ENCODE data around the gene DUSP11.
"Not testable (repeated sequence)": the region's sequence is repeated elsewhere in the genome, so short reads cannot be mapped to it uniquely, and the experiment has no call there.

DUSP11 gene

DNA sequence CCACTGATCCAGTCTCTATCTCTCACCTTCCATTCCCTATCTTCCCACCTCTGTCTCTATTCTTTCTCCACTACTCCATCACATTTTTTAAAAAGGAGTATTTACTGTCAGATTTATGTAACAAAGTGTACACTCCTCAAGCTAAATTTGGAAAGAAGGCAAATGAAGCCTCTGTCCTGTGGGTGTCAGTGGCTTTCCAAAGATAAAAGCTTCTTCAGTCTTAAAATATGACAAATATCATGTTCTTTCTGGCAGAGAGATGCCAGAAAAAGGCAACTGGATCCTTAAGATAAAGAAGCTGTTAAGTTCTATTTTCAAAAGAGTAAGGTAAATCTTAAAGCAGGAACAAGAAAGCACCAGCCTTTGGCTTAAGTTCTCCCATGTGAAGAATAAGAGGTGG lies 7.1 kb downstream of the DUSP11 start:
- peaks cover 17% of the 10 kb centered on the region for H3K79me2 ChIP-seq (ENCODE audit: control insufficient read depth, insufficient read depth, low read length, unreplicated experiment)
- H3K36me3 ChIP-seq (ENCODE audit: insufficient read depth, low read length): peaks cover 54% of the 10 kb centered on the region

GRCh38 chr2:73770725-73771124 lies 9.2 kb downstream of the DUSP11 start:
- no peaks in the 10 kb centered on the region for H3K4me1 ChIP-seq (ENCODE audit: control insufficient read depth, insufficient read depth, low read length, unreplicated experiment)
- peaks cover 58% of the 10 kb centered on the region for H3K36me3 ChIP-seq (ENCODE audit: insufficient read depth, low read length)
- H2AFZ ChIP-seq (ENCODE audit: low read length, unreplicated experiment): no peak overlapping the region
- no peak overlapping the region for H3K27ac ChIP-seq (ENCODE audit: low read depth, low read length)
- H3K27me3 ChIP-seq (ENCODE audit: insufficient read depth, low read length): no peaks in the 10 kb centered on the region
- H3K79me2 ChIP-seq (ENCODE audit: control insufficient read depth, insufficient read depth, low read length, unreplicated experiment): peaks cover 5% of the 10 kb centered on the region
- H3K4me3 ChIP-seq (ENCODE audit: low read depth, low read length): no peak overlapping the region

More for the DNA sequence above, 7.1 kb downstream of the DUSP11 start:
- Histone ChIP-seq H3K27me3 (ENCODE audit: insufficient read depth, low read length) (no peaks in the 10 kb centered on the region), H3K4me1 (ENCODE audit: control insufficient read depth, insufficient read depth, low read length, unreplicated experiment) (peaks cover 6% of the 10 kb centered on the region), H3K4me3 (ENCODE audit: low read depth, low read length) (no peak overlapping the region), H2AFZ (ENCODE audit: low read length, unreplicated experiment) (no peak overlapping the region), H3K27ac (ENCODE audit: low read depth, low read length) (no peak overlapping the region)

- Histone ChIP-seq H3K4me1 (ENCODE audit: control insufficient read depth, insufficient read depth, low read length, unreplicated experiment) (peaks cover 8% of the 10 kb centered on the region), H3K4me3 (ENCODE audit: low read depth, low read length) (no peak overlapping the region), H3K36me3 (ENCODE audit: insufficient read depth, low read length) (peaks cover 49% of the 10 kb centered on the region), H3K27me3 (ENCODE audit: insufficient read depth, low read length) (no peaks in the 10 kb centered on the region), H3K79me2 (ENCODE audit: control insufficient read depth, insufficient read depth, low read length, unreplicated experiment) (no peaks in the 10 kb centered on the region), H2AFZ (ENCODE audit: low read length, unreplicated experiment) (no peak overlapping the region), H3K27ac (ENCODE audit: low read depth, low read length) (no peak overlapping the region)
These were observed 12.9 kb downstream of the DUSP11 start for GRCh38 chr2:73766994-73767393.

GRCh38 chr2:73766349-73766748 lies 13.6 kb downstream of the DUSP11 start:
- no peak overlapping the region for H2AFZ ChIP-seq (ENCODE audit: low read length, unreplicated experiment)
- no peak overlapping the region for H3K27ac ChIP-seq (ENCODE audit: low read depth, low read length)
- no peak overlapping the region for H3K4me3 ChIP-seq (ENCODE audit: low read depth, low read length)
- H3K36me3 ChIP-seq (ENCODE audit: insufficient read depth, low read length): peaks cover 48% of the 10 kb centered on the region
- peaks cover 8% of the 10 kb centered on the region for H3K4me1 ChIP-seq (ENCODE audit: control insufficient read depth, insufficient read depth, low read length, unreplicated experiment)
- no peaks in the 10 kb centered on the region for H3K79me2 ChIP-seq (ENCODE audit: control insufficient read depth, insufficient read depth, low read length, unreplicated experiment)
- H3K27me3 ChIP-seq (ENCODE audit: insufficient read depth, low read length): no peaks in the 10 kb centered on the region

GRCh38 chr2:73764945-73765344 lies 15.0 kb downstream of the DUSP11 start:
- Histone ChIP-seq H3K4me1 (ENCODE audit: control insufficient read depth, insufficient read depth, low read length, unreplicated experiment) (peaks cover 8% of the 10 kb centered on the region), H3K4me3 (ENCODE audit: low read depth, low read length) (no peak overlapping the region), H3K27ac (ENCODE audit: low read depth, low read length) (no peak overlapping the region), H2AFZ (ENCODE audit: low read length, unreplicated experiment) (no peak overlapping the region), H3K79me2 (ENCODE audit: control insufficient read depth, insufficient read depth, low read length, unreplicated experiment) (no peaks in the 10 kb centered on the region), H3K27me3 (ENCODE audit: insufficient read depth, low read length) (no peaks in the 10 kb centered on the region), H3K36me3 (ENCODE audit: insufficient read depth, low read length) (peaks cover 54% of the 10 kb centered on the region)

DNA sequence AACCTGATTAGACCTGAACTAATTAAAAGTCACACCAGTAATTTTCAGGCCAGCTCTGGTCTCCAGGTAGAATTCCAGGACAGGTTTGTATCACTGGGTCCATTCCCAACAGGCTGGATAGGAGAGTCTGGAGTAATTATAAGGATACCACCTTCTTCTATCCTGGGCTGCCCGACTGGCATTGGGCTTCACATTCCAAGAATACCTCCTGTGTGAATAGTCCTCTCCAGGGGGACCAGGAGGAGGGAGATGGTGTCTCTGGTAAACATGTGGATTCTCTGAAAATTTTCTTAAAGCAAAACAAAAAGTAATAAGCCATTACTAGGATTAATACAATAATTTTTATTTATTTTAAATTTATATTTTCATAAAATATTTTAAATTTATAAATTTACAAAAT lies 17.3 kb downstream of the DUSP11 start:
- H3K27ac ChIP-seq (ENCODE audit: low read depth, low read length): no peak overlapping the region
- H2AFZ ChIP-seq (ENCODE audit: low read length, unreplicated experiment): no peak overlapping the region
- H3K4me3 ChIP-seq (ENCODE audit: low read depth, low read length): no peak overlapping the region
- H3K36me3 ChIP-seq (ENCODE audit: insufficient read depth, low read length): peaks cover 40% of the 10 kb centered on the region
- H3K79me2 ChIP-seq (ENCODE audit: control insufficient read depth, insufficient read depth, low read length, unreplicated experiment): no peaks in the 10 kb centered on the region
- no peaks in the 10 kb centered on the region for H3K27me3 ChIP-seq (ENCODE audit: insufficient read depth, low read length)
- H3K4me1 ChIP-seq (ENCODE audit: control insufficient read depth, insufficient read depth, low read length, unreplicated experiment): peaks cover 15% of the 10 kb centered on the region

DNA sequence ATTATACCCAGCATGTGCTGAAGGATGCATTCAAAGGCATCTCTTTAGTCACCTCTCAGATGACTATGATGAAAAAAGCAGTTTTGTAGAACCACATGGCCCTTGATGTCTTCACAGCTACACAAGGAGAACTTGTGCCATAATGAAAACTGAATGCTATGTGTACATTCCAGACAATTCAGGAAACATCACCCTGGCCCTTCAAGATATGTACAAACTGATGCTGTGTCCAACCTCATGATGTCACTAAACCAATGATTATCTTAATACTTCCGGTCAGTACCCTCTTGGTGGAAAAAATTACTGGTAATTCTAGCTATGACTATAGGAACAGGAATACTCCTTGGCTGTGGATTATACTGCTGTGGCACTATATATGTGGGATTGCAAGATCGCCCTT lies 20.0 kb downstream of the DUSP11 start:
- H3K79me2 ChIP-seq (ENCODE audit: control insufficient read depth, insufficient read depth, low read length, unreplicated experiment): no peaks in the 10 kb centered on the region
- no peak overlapping the region for H3K4me3 ChIP-seq (ENCODE audit: low read depth, low read length)
- H3K4me1 ChIP-seq (ENCODE audit: control insufficient read depth, insufficient read depth, low read length, unreplicated experiment): peaks cover 15% of the 10 kb centered on the region
- peaks cover 27% of the 10 kb centered on the region; the same call in 1 of the 2 replicates for H3K36me3 ChIP-seq (ENCODE audit: insufficient read depth, low read length)
- H2AFZ ChIP-seq (ENCODE audit: low read length, unreplicated experiment): no peak overlapping the region
- no peaks in the 10 kb centered on the region for H3K27me3 ChIP-seq (ENCODE audit: insufficient read depth, low read length)
- no peak overlapping the region for H3K27ac ChIP-seq (ENCODE audit: low read depth, low read length)

DNA sequence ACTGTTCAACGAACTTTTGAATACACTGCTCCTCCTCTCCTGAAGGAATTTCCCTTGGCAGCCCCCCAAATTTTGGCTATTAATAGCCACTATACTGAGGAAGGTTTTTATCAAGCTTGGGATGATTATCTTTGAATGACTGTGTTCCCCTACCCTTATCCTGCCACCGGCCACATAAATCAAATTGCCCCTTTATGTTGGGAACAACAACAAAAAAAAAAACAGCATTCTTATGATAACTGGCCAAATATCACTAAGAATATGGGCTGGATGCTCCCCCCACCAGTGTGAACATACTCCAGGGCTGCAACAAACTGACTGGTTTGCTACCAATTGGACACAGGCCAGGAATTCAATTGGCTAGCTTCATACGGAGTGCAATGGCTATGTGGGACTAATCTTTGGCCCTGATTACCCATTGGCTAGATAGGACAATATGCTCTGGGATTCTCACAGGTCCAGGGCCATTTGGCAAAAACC lies 20.6 kb downstream of the DUSP11 start:
- H3K36me3 ChIP-seq (ENCODE audit: insufficient read depth, low read length): peaks cover 26% of the 10 kb centered on the region; the same call in 1 of the 2 replicates
- no peak overlapping the region for H2AFZ ChIP-seq (ENCODE audit: low read length, unreplicated experiment)
- no peak overlapping the region for H3K4me3 ChIP-seq (ENCODE audit: low read depth, low read length)
- no peak overlapping the region for H3K27ac ChIP-seq (ENCODE audit: low read depth, low read length)
- no peaks in the 10 kb centered on the region for H3K27me3 ChIP-seq (ENCODE audit: insufficient read depth, low read length)
- peaks cover 15% of the 10 kb centered on the region for H3K4me1 ChIP-seq (ENCODE audit: control insufficient read depth, insufficient read depth, low read length, unreplicated experiment)
- no peaks in the 10 kb centered on the region for H3K79me2 ChIP-seq (ENCODE audit: control insufficient read depth, insufficient read depth, low read length, unreplicated experiment)

GRCh38 chr2:73754332-73754731 lies 25.6 kb downstream of the DUSP11 start:
- not testable (repeated sequence) for H3K4me3 ChIP-seq (ENCODE audit: low read depth, low read length); H3K36me3 ChIP-seq (ENCODE audit: insufficient read depth, low read length); H2AFZ ChIP-seq (ENCODE audit: low read length, unreplicated experiment); H3K27ac ChIP-seq (ENCODE audit: low read depth, low read length); H3K4me1 ChIP-seq (ENCODE audit: control insufficient read depth, insufficient read depth, low read length, unreplicated experiment); H3K27me3 ChIP-seq (ENCODE audit: insufficient read depth, low read length); H3K79me2 ChIP-seq (ENCODE audit: control insufficient read depth, insufficient read depth, low read length, unreplicated experiment)

GRCh38 chr2:73749314-73749713 lies 30.6 kb downstream of the DUSP11 start:
- no peaks in the 10 kb centered on the region for H3K27me3 ChIP-seq (ENCODE audit: insufficient read depth, low read length)
- H3K36me3 ChIP-seq (ENCODE audit: insufficient read depth, low read length): peaks cover 19% of the 10 kb centered on the region
- H3K79me2 ChIP-seq (ENCODE audit: control insufficient read depth, insufficient read depth, low read length, unreplicated experiment): no peaks in the 10 kb centered on the region
- H3K27ac ChIP-seq (ENCODE audit: low read depth, low read length): no peak overlapping the region
- no peaks in the 10 kb centered on the region for H3K4me1 ChIP-seq (ENCODE audit: control insufficient read depth, insufficient read depth, low read length, unreplicated experiment)
- H2AFZ ChIP-seq (ENCODE audit: low read length, unreplicated experiment): no peak overlapping the region
- no peak overlapping the region for H3K4me3 ChIP-seq (ENCODE audit: low read depth, low read length)

DNA sequence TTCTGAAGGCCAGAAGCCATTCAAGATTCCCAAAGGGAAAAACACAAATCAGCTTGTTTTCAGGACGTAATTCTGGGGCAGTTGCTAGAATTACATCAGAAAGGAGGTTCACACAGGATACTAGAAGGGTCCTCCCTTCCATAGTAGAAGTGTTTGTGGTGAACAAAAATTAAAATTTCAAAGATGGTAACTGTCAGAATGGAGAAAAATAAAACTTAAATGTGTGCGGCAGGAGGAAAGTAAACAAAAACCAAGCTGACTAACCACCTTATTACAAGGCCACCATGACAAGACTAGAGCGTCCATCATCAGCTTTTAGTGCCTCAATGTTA lies 33.1 kb downstream of the DUSP11 start:
- Histone ChIP-seq H3K27ac (ENCODE audit: low read depth, low read length) (no peak overlapping the region), H3K4me1 (ENCODE audit: control insufficient read depth, insufficient read depth, low read length, unreplicated experiment) (no peaks in the 10 kb centered on the region), H3K4me3 (ENCODE audit: low read depth, low read length) (no peak overlapping the region), H3K36me3 (ENCODE audit: insufficient read depth, low read length) (peaks cover 24% of the 10 kb centered on the region), H3K27me3 (ENCODE audit: insufficient read depth, low read length) (no peaks in the 10 kb centered on the region), H2AFZ (ENCODE audit: low read length, unreplicated experiment) (no peak overlapping the region), H3K79me2 (ENCODE audit: control insufficient read depth, insufficient read depth, low read length, unreplicated experiment) (no peaks in the 10 kb centered on the region)
